PC-9 (cell line): Measurements from ENCODE around the gene CDH20. TPM values are rescaled to one million over a fixed set of nuclear protein-coding genes. Genes with fewer than 3 reads are reported as not detected.

Experiments used
- BruUV-seq: library from RNA; stranded (reverse); fragments of 400-500 nt; replicated peaks from 2 replicates; lab custom pipeline; 2021; lab: Mats Ljungman, UMichigan
- CTCF ChIA-PET: fragments of 300-600 bp; sonication (Branson Sonifier 250); formaldehyde crosslinking; loops from one replicate; lab custom pipeline; 2022; ENCODE audit warnings: antibody characterized with exemption; lab: Charles Lee
- POLR2A ChIA-PET: fragments of 300-600 bp; sonication (Branson Sonifier 250); formaldehyde crosslinking; loops from one replicate; lab custom pipeline; 2022; ENCODE audit warnings: antibody characterized with exemption; ENCODE audit not compliant: unreplicated experiment; lab: Charles Lee
- DNase-seq, 2 experiments: peaks; one replicate each; pipeline versions ENCODE4 v3.0.0 to v3.0.0-alpha.2; 2015 to 2022; ENCODE audit warnings: mixed read lengths in 1 of 2
- H2AFZ ChIP-seq: fragments of 200-600 bp; sonication (generic); 2 replicates; pipeline ENCODE4 v1.8.1; 2017; ENCODE audit warnings: antibody characterized with exemption
- H3F3A ChIP-seq: fragments of 200-600 bp; sonication (generic); 2 replicates; pipeline ENCODE4 v1.8.1; 2017; ENCODE audit warnings: antibody characterized with exemption, mild to moderate bottlenecking, low read depth; ENCODE audit not compliant: insufficient read depth
- H3K27ac ChIP-seq: fragments of 200-600 bp; sonication (generic); 2 replicates; pipeline ENCODE4 v1.6.1; 2016; ENCODE audit warnings: mixed run types
- H3K27me3 ChIP-seq: fragments of 200-600 bp; sonication (generic); 2 replicates; pipeline ENCODE4 v1.6.1; 2016; ENCODE audit warnings: low read depth, mixed run types; ENCODE audit not compliant: insufficient read depth
- H3K36me3 ChIP-seq: fragments of 200-600 bp; sonication (generic); 2 replicates; pipeline ENCODE4 v1.6.1; 2016; ENCODE audit warnings: low read depth, mixed run types
- H3K4me1 ChIP-seq: fragments of 200-600 bp; sonication (generic); replicated peaks from 2 replicates; pipeline ENCODE4 v1.6.1; 2016; ENCODE audit warnings: mixed run types; ENCODE audit not compliant: insufficient read depth
- H3K4me2 ChIP-seq: fragments of 200-600 bp; sonication (generic); 2 replicates; pipeline ENCODE4 v1.6.1; 2017; ENCODE audit warnings: mixed run types
- H3K4me3 ChIP-seq: fragments of 200-600 bp; sonication (generic); 2 replicates; pipeline ENCODE4 v1.6.1; 2016; ENCODE audit warnings: mixed run types
- H3K79me2 ChIP-seq: fragments of 200-600 bp; sonication (generic); 2 replicates; pipeline ENCODE4 v1.6.1; 2017; ENCODE audit warnings: low read depth, mixed run types
- H3K9me2 ChIP-seq: fragments of 200-600 bp; sonication (generic); 2 replicates; pipeline ENCODE4 v1.8.1; 2017; ENCODE audit warnings: mild to moderate bottlenecking; ENCODE audit not compliant: insufficient read depth
- H3K9me3 ChIP-seq: fragments of 200-600 bp; sonication (generic); 2 replicates; pipeline ENCODE4 v1.8.1; 2016; ENCODE audit warnings: low read depth; ENCODE audit not compliant: insufficient read depth
- H4K20me1 ChIP-seq: fragments of 200-600 bp; sonication (generic); 2 replicates; pipeline ENCODE4 v1.8.1; 2017; ENCODE audit not compliant: insufficient read depth
- CTCF ChIP-seq: fragments of 200-600 bp; sonication (generic); conservative IDR thresholded peaks from 2 replicates; pipeline ENCODE4 v1.6.1; 2017; ENCODE audit warnings: mixed run types, antibody characterized with exemption, mild to moderate bottlenecking, moderate library complexity
- EZH2 ChIP-seq: fragments of 200-600 bp; sonication (generic); IDR thresholded peaks from 2 replicates; pipeline ENCODE4 v1.8.0; 2017; ENCODE audit warnings: antibody characterized with exemption, low read depth
- intact Hi-C: fragments of 100-400 bp; cut with micrococcal nuclease; formaldehyde crosslinking; loops from one replicate; pipeline ENCODE4 v1.10.0; 2022; ENCODE audit not compliant: unreplicated experiment
- total RNA-seq: library from RNA; stranded (reverse); gene quantifications from 2 replicates; pipeline ENCODE4 v1.2.3, GENCODE V29; 2021

CDH20 gene
- total RNA-seq, 1 experiment from 2014 or later, result not detected

GRCh38 chr18:61580046-61580445 is 246.8 kb downstream of the CDH20 start:
- intact Hi-C loops, result loop anchor here (5.0 kb wide), 1 partner anchor 312 kb away; the partner anchor contains the start of gene RNF152
- H3K36me3 ChIP-seq, result no peaks in the 10 kb centered on the region
- no peak overlapping the region for H3K27ac ChIP-seq
- no peaks in the 10 kb centered on the region for H3K27me3 ChIP-seq
- H3K9me3 ChIP-seq, result no peaks in the 10 kb centered on the region
- CTCF ChIA-PET, result no interaction called here
- no peaks in the 10 kb centered on the region for H3K4me1 ChIP-seq
- no peak overlapping the region for H3K4me2 ChIP-seq
- POLR2A ChIA-PET, result no interaction called here
- H2AFZ ChIP-seq, result no peak overlapping the region
- peaks cover 4% of the 10 kb centered on the region; the same call in 1 of the 2 replicates for H3K9me2 ChIP-seq
- BruUV-seq, result no TSS peak
- no peak overlapping the region for H3K4me3 ChIP-seq
- no peaks in the 10 kb centered on the region for H3K79me2 ChIP-seq
- no peaks in the 10 kb centered on the region for H4K20me1 ChIP-seq
- DNase-seq, result no peak
- no peaks in the 10 kb centered on the region for H3F3A ChIP-seq
- no peak for TF ChIP-seq CTCF
- no peak for TF ChIP-seq EZH2

GRCh38 chr18:61581578-61582201 is 248.5 kb downstream of the CDH20 start:
- no peaks in the 10 kb centered on the region for H4K20me1 ChIP-seq
- no peaks in the 10 kb centered on the region for H3K79me2 ChIP-seq
- peak; percentile 93 for TF ChIP-seq CTCF
- no peak for TF ChIP-seq EZH2
- H3K36me3 ChIP-seq, result no peaks in the 10 kb centered on the region
- H3K9me2 ChIP-seq, result peaks cover 6% of the 10 kb centered on the region; the same call in 1 of the 2 replicates
- ChIA-PET POLR2A (no interaction called here), CTCF (no interaction called here)
- no peaks in the 10 kb centered on the region for H3K27me3 ChIP-seq
- no peak overlapping the region for H3K27ac ChIP-seq
- peak in 1 of 2 experiments; percentile 58 for DNase-seq
- H3K4me2 ChIP-seq, result peak overlapping the region; percentile 54
- no peak overlapping the region for H3K4me3 ChIP-seq
- H3K4me1 ChIP-seq, result no peaks in the 10 kb centered on the region
- no TSS peak for BruUV-seq
- H3K9me3 ChIP-seq, result no peaks in the 10 kb centered on the region
- H3F3A ChIP-seq, result no peaks in the 10 kb centered on the region
- H2AFZ ChIP-seq, result 0 out of 2 replicates have a peak overlapping the region, but pooled peaks have one; percentile 69
- intact Hi-C loops, result loop anchor here (5.0 kb wide), 1 partner anchor 311 kb away; the partner anchor contains the start of gene RNF152

GRCh38 chr18:61582202-61582710 is 249.0 kb downstream of the CDH20 start:
- Histone ChIP-seq H3K36me3 (no peaks in the 10 kb centered on the region), H3K27ac (no peak overlapping the region), H3K27me3 (no peaks in the 10 kb centered on the region), H3K9me3 (no peaks in the 10 kb centered on the region), H3K79me2 (no peaks in the 10 kb centered on the region), H3K4me1 (no peaks in the 10 kb centered on the region), H4K20me1 (no peaks in the 10 kb centered on the region), H2AFZ (no peak overlapping the region), H3K9me2 (peaks cover 6% of the 10 kb centered on the region; the same call in 1 of the 2 replicates), H3F3A (no peaks in the 10 kb centered on the region), H3K4me2 (peak overlapping the region; percentile 54), H3K4me3 (no peak overlapping the region)
- intact Hi-C loops, result loop anchor here (5.0 kb wide), 1 partner anchor 310 kb away; the partner anchor contains the start of gene RNF152
- TF ChIP-seq CTCF, result peak; percentile 58; the same call in 1 of the 2 replicates
- TF ChIP-seq EZH2, result no peak
- ChIA-PET POLR2A (no interaction called here), CTCF (no interaction called here)
- DNase-seq, result no peak
- BruUV-seq, result no TSS peak
